ENCODE results near the gene ADPRHL1.
"Not testable (repeated sequence)": the region's sequence is repeated elsewhere in the genome, so short reads cannot be mapped to it uniquely, and the experiment has no call there.

ADPRHL1 gene

DNA sequence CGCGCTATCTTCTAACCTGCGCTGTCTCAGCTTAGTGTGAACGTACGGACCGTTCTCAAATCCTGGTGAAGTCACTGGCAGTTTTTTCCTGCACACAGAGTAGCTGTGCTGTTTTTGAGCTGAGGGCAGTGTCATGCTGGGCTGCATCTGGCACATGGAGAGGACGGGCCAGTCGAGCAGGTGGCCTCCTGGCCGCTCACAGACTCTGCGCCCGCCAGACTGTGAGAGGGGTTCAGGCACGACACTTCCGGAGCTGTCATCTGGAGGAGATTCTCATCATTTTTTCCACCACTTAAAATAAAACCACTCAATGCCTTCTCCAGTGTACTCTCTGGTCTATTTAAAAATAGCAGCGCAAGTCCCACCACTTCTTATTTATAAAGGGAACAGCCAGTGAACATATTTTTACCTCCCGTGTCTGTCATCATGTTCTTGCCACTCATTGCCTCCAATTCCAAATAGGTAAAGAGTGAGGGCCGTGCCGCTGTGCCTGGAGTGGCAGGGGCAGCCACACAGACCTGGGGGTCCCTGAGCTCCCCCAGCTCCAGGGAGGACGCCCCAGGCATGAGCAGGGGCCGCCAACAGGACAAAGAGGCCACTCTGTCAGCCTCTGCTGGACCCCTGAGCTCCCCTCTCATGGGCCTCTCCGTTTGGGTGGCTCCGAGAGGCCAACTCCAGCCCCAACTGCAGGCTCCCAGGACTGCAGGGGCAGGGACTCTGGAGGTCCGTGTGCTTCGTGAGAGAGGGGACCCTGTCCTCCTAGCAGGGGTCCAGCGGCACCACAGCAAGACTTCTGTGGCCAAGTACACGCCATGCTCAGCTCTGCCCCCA is 52.5 kb downstream of the ADPRHL1 start:
- Histone ChIP-seq H3K36me3 (ENCODE audit: control insufficient read depth, insufficient read depth, low read length) (no peaks in the 10 kb centered on the region), H3K9ac (ENCODE audit: low read length) (no peak overlapping the region), H3K4me1 (ENCODE audit: control insufficient read depth, insufficient read depth, low read length) (peaks cover 18% of the 10 kb centered on the region), H3K27me3 (ENCODE audit: control insufficient read depth, insufficient read depth, low read length) (no peaks in the 10 kb centered on the region), H3K9me3 (ENCODE audit: control insufficient read depth, low read length) (no peaks in the 10 kb centered on the region), H3K4me3 (ENCODE audit: low read length) (no peak overlapping the region)

DNA sequence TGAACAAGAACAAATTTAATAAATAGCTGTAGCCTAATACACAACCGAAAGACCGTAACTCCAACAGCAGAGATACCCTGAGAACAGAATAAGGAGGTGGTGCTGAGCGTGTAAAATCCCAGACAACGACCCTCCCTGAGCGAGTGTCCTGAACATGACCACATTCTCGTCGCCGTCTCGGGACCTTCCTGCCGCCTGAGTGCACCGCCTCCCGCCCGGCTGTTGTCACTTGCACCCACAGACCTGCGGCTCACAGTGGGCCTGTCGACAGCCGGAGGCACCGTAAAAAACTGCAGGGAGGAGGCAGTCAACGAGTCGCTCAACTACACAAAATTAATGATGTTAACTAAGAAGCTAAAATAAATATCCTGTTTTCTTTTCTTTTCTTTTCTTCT is 53.5 kb downstream of the ADPRHL1 start:
- Histone ChIP-seq H3K4me3 (ENCODE audit: low read length) (no peak overlapping the region), H3K27me3 (ENCODE audit: control insufficient read depth, insufficient read depth, low read length) (no peaks in the 10 kb centered on the region), H3K9me3 (ENCODE audit: control insufficient read depth, low read length) (no peaks in the 10 kb centered on the region), H3K9ac (ENCODE audit: low read length) (no peak overlapping the region), H3K4me1 (ENCODE audit: control insufficient read depth, insufficient read depth, low read length) (peaks cover 19% of the 10 kb centered on the region), H3K36me3 (ENCODE audit: control insufficient read depth, insufficient read depth, low read length) (no peaks in the 10 kb centered on the region)

DNA sequence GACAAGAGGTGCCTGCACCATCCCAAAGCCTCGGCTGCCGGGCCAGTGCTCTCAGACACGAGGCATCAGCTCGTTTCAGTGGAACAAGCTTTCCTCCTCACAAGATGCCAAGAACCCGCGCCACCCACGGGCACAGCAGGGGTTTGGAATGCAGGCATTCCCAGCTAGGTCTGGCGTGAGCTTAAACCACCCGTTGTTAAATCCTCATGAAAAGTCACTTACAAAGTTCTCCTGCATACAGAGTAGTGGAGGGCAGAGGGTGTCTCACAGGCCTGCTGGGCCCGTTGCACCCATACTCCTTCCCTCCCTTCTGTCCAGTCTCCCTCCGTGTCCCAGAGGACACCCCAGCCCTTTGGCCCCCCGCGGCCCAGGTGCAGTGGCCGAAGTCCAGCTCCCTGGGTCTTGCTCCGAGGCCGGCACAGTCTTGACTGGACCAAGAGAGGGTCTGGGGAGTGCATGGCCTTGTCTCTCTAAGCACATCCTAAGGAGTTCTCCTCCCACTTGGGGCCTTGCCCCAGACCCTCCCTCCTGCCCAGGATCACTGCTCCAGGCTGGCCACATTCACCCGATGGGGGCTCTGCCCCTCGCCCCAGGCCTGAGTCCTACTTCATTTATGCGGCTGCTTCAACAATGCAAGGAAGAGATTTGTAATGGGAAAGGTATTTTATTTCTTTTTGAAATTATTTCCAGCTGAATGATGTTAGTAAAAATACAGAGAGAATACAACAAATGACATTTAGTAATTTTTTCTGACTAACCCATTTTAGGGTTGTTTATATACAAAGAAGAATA is 54.1 kb downstream of the ADPRHL1 start:
- Histone ChIP-seq H3K9ac (ENCODE audit: low read length) (no peak overlapping the region), H3K4me3 (ENCODE audit: low read length) (no peak overlapping the region), H3K27me3 (ENCODE audit: control insufficient read depth, insufficient read depth, low read length) (no peaks in the 10 kb centered on the region), H3K9me3 (ENCODE audit: control insufficient read depth, low read length) (no peaks in the 10 kb centered on the region), H3K4me1 (ENCODE audit: control insufficient read depth, insufficient read depth, low read length) (peaks cover 22% of the 10 kb centered on the region), H3K36me3 (ENCODE audit: control insufficient read depth, insufficient read depth, low read length) (no peaks in the 10 kb centered on the region)

DNA sequence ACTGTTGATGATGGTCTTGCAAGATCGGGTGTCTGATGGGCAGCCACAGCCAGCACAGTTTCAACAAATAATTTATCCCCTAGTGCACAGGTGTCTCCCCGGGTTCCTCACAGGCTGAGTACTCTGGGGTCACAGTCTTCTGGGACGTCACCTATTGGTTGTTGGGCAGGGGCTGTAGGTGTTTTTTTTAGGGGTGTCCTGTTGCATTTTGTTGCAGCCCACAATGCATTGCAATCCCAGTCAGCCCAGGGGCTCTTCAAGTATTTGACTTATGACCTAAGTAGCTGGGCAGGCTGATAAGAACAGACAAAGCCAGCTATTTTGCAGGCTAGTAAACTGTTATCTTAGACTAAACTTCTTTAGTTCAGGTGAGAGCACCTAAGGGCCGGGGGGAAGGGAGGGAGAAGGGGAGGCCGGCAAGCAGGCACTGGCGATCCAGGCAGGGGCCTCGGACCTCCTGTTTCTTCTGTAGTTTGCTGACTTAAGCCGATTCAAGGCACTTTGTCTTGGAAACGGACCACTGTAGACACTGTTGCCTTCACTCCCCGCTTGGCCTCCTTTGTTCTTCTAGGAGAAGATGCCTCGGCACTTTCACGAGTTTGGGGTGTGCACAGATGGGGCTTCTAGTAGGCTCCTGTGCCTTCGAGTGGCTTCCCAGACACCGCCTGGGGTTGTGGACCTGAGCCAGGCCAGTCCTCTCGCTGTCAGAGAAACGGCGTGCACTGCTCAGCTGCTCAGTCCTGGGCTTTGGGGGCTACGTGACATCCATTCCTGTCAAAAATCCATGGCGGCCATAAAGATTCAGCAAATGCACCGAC is 55.5 kb downstream of the ADPRHL1 start:
- no peaks in the 10 kb centered on the region for H3K36me3 ChIP-seq (ENCODE audit: control insufficient read depth, insufficient read depth, low read length)
- H3K9ac ChIP-seq (ENCODE audit: low read length): no peak overlapping the region
- peaks cover 31% of the 10 kb centered on the region for H3K4me1 ChIP-seq (ENCODE audit: control insufficient read depth, insufficient read depth, low read length)
- H3K9me3 ChIP-seq (ENCODE audit: control insufficient read depth, low read length): no peaks in the 10 kb centered on the region
- H3K4me3 ChIP-seq (ENCODE audit: low read length): no peak overlapping the region
- no peaks in the 10 kb centered on the region for H3K27me3 ChIP-seq (ENCODE audit: control insufficient read depth, insufficient read depth, low read length)

DNA sequence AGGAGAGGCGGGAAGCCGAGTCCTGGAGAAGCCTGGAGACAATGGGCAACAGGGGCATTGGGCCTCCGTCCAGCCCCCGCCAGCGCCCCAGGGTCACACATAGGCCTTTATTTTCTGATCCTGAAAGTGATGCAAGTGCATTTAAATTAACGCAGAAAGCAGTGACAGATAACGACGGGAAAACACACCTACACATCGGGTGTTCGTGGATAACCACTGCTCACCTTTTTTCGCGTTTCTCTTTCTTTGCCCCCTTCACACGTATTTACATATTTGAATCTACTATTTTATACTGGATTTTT is 59.0 kb downstream of the ADPRHL1 start:
- H3K36me3 ChIP-seq (ENCODE audit: control insufficient read depth, insufficient read depth, low read length): no peaks in the 10 kb centered on the region
- peaks cover 31% of the 10 kb centered on the region for H3K4me1 ChIP-seq (ENCODE audit: control insufficient read depth, insufficient read depth, low read length)
- no peaks in the 10 kb centered on the region for H3K9me3 ChIP-seq (ENCODE audit: control insufficient read depth, low read length)
- no peaks in the 10 kb centered on the region for H3K27me3 ChIP-seq (ENCODE audit: control insufficient read depth, insufficient read depth, low read length)
- H3K4me3 ChIP-seq (ENCODE audit: low read length): no peak overlapping the region
- no peak overlapping the region for H3K9ac ChIP-seq (ENCODE audit: low read length)

DNA sequence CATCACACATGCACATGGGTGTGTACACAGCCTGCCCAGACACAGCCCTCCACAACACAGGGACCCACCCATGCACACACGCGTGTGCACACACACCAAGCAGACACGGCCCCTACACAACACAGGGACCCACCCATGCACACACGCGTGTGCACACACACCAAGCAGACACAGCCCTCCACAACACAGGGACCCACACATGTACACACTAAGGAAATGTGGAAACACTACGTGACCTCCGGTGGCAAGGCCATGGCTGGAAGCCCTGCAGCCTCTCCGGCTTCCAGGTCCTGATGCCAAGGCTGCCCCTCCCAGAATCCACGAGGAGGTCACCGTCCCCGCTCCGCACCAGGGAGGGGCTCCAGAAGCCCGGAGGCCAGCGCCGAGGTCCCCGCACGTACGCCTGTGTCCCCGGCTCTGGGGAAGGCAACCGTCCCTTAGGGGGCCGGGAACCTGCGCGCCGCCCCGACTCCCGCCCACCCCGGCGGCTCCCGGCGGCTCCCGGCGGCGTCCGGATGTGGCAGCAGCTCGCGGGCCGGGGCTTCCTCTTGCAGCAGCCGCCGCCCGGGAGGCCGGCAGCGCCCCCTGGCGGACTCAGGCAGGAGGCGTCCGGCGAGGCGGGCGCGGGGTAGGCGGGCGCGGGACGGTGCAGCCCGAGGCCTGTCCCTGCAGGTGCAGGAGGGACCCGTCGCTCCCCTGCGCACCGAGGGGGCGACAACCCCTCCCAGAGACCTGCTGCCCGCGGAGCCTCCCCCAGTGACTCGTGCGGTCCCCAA is 59.5 kb downstream of the ADPRHL1 start:
- H3K27me3 ChIP-seq (ENCODE audit: control insufficient read depth, insufficient read depth, low read length): no peaks in the 10 kb centered on the region
- peak overlapping the region; percentile 51 for H3K9ac ChIP-seq (ENCODE audit: low read length)
- H3K36me3 ChIP-seq (ENCODE audit: control insufficient read depth, insufficient read depth, low read length): no peaks in the 10 kb centered on the region
- peak overlapping the region; percentile 50 for H3K4me3 ChIP-seq (ENCODE audit: low read length)
- H3K9me3 ChIP-seq (ENCODE audit: control insufficient read depth, low read length): no peaks in the 10 kb centered on the region
- peaks cover 31% of the 10 kb centered on the region for H3K4me1 ChIP-seq (ENCODE audit: control insufficient read depth, insufficient read depth, low read length)

DNA sequence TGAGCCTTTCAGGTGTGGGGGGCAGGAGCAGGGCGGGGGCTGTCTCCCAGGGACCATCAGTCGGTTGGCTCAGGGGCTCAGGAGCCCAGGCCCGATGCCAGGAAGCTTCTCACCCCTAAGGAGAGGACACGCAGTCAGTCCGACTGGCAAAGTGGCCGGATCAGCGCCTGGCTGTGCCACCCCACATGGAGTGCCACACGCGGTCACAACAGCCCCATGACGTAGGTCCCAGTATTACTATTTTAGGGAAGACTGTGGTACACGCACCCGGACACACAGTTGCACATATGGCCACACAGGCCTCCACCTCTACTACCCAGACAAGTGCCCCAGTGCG is 60.1 kb downstream of the ADPRHL1 start:
- H3K4me3 ChIP-seq (ENCODE audit: low read length): peak overlapping the region; percentile 50
- peaks cover 31% of the 10 kb centered on the region for H3K4me1 ChIP-seq (ENCODE audit: control insufficient read depth, insufficient read depth, low read length)
- no peaks in the 10 kb centered on the region for H3K9me3 ChIP-seq (ENCODE audit: control insufficient read depth, low read length)
- H3K36me3 ChIP-seq (ENCODE audit: control insufficient read depth, insufficient read depth, low read length): no peaks in the 10 kb centered on the region
- peak overlapping the region; percentile 51 for H3K9ac ChIP-seq (ENCODE audit: low read length)
- H3K27me3 ChIP-seq (ENCODE audit: control insufficient read depth, insufficient read depth, low read length): no peaks in the 10 kb centered on the region

DNA sequence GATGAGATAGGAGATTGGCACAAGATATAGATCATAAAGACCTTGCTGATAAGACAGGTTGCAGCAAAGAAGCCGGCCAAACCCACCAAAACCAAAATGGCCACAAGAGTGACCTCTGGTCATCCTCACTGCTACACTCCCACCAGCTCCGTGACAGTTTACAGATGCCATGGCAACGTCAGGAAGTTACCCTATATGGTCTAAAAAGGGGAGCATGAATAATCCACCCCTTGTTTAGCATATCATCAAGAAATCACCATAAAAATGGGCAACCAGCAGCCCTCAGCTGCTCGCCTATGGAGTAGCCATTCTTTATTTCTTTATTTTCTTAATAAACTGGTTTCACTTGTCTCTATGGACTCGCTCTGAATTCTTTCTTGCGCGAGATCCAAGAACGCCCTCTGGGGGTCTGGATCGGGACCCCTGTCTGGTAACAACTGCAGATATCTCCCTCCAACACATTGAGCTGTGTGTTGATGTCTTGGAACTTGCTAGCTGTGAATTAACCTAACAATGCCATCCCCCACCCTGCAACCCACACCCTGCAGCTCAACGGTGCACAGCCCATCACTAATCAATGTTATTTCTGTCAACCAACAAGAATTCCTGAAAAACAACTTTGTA is 62.3 kb downstream of the ADPRHL1 start:
- H3K9me3 ChIP-seq (ENCODE audit: control insufficient read depth, low read length): no peaks in the 10 kb centered on the region
- no peak overlapping the region for H3K4me3 ChIP-seq (ENCODE audit: low read length)
- H3K9ac ChIP-seq (ENCODE audit: low read length): no peak overlapping the region
- H3K4me1 ChIP-seq (ENCODE audit: control insufficient read depth, insufficient read depth, low read length): peaks cover 15% of the 10 kb centered on the region
- H3K36me3 ChIP-seq (ENCODE audit: control insufficient read depth, insufficient read depth, low read length): no peaks in the 10 kb centered on the region
- H3K27me3 ChIP-seq (ENCODE audit: control insufficient read depth, insufficient read depth, low read length): no peaks in the 10 kb centered on the region

DNA sequence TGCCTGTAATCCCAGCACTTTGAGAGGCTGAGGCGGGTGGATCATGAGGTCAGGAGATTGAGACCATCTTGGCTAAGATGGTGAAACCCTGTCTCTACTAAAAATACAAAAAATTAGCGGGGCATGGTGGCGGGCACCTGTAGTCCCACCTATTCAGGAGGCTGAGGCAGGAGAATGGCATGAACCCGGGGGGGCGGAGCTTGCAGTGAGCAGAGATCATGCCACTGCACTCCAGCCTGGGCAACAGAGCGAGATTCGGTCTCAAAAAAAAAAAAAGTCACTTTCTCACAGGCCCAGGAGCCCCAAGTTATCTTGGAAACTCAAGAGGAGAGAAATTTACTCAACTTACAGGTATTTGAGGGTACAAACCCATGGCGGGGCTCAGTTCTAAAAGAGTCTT is 63.7 kb downstream of the ADPRHL1 start:
- H3K9me3 ChIP-seq (ENCODE audit: control insufficient read depth, low read length); H3K27me3 ChIP-seq (ENCODE audit: control insufficient read depth, insufficient read depth, low read length); H3K9ac ChIP-seq (ENCODE audit: low read length); H3K4me3 ChIP-seq (ENCODE audit: low read length); H3K36me3 ChIP-seq (ENCODE audit: control insufficient read depth, insufficient read depth, low read length): not testable (repeated sequence)
- H3K4me1 ChIP-seq (ENCODE audit: control insufficient read depth, insufficient read depth, low read length): peaks cover 13% of the 10 kb centered on the region

DNA sequence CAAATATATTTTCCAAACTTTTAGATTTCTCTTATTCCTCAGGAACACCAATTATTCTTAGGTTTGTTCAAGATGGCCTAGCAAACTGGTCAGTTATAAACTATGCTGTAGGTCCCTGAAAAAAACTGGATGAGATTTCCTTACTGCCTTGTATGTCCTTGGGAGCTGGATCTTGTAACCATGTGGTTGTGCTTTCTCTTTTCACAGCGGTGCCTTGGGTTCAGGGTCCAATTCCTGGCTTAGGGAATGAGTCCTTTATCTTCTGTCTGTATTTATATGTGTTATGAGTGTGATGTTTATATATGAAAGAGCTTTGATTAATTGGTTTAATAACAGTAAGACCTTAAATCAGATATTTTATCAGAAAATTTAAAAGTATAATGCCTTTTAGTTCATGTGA is 65.9 kb downstream of the ADPRHL1 start:
- H3K27me3 ChIP-seq (ENCODE audit: control insufficient read depth, insufficient read depth, low read length): no peaks in the 10 kb centered on the region
- H3K4me1 ChIP-seq (ENCODE audit: control insufficient read depth, insufficient read depth, low read length): no peaks in the 10 kb centered on the region
- no peak overlapping the region for H3K4me3 ChIP-seq (ENCODE audit: low read length)
- no peaks in the 10 kb centered on the region for H3K9me3 ChIP-seq (ENCODE audit: control insufficient read depth, low read length)
- no peaks in the 10 kb centered on the region for H3K36me3 ChIP-seq (ENCODE audit: control insufficient read depth, insufficient read depth, low read length)
- H3K9ac ChIP-seq (ENCODE audit: low read length): no peak overlapping the region

DNA sequence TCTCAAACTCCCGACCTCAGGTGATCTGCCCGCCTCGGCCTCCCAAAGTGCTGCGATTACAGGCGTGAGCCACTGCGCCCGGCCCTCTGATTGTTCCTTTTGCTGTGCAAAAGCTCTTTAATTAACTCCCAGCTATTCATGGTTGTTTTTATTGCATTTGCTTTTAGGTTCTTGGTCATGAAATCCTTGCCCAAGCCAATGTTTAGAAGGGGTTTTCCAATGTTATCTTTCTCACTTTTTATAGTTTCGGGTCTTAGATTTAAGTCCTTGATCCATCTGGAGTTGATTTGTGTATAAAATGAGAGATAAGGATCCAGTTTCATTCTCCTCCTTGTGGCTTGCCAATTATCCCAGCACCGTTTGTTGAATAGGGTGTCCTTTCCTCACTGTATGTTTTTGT is 70.2 kb downstream of the ADPRHL1 start:
- Histone ChIP-seq H3K27me3 (ENCODE audit: control insufficient read depth, insufficient read depth, low read length) (no peaks in the 10 kb centered on the region), H3K9me3 (ENCODE audit: control insufficient read depth, low read length) (no peaks in the 10 kb centered on the region), H3K4me1 (ENCODE audit: control insufficient read depth, insufficient read depth, low read length) (peaks cover 14% of the 10 kb centered on the region), H3K36me3 (ENCODE audit: control insufficient read depth, insufficient read depth, low read length) (no peaks in the 10 kb centered on the region), H3K9ac (ENCODE audit: low read length) (no peak overlapping the region), H3K4me3 (ENCODE audit: low read length) (no peak overlapping the region)

Measured in mucosa of stomach (tissue), 1 donor.